B cell (primary cell): Measurements from ENCODE around the gene INTU. TPM values are rescaled to one million over a fixed set of nuclear protein-coding genes. Genes with fewer than 3 reads are reported as not detected.
"Not testable (repeated sequence)": the region's sequence is repeated elsewhere in the genome, so short reads cannot be mapped to it uniquely, and the experiment has no call there.

Experiments used
- ATAC-seq: fragments of 200-7000 bp; cut with Tn5 transposase; one replicate; pipeline ENCODE4 v1.10.0; 2021; ENCODE audit warnings: low read depth, mild to moderate bottlenecking, moderate number of reproducible peaks, moderate library complexity
- CTCF ChIA-PET: fragments of 350-600 bp; sonication (Branson Sonifier 250); formaldehyde crosslinking; loops from one replicate; lab custom pipeline; 2021; ENCODE audit warnings: antibody characterized with exemption, inconsistent platforms; lab: Charles Lee
- POLR2A ChIA-PET: fragments of 350-600 bp; sonication (Branson Sonifier 250); formaldehyde crosslinking; loops from one replicate; lab custom pipeline; 2021; ENCODE audit warnings: antibody characterized with exemption; lab: Charles Lee
- DNase-seq: peaks from one replicate; pipeline ENCODE4 v3.0.0; 2013
- H2AFZ ChIP-seq: 2 replicates; pipeline ENCODE4 v1.6.1; 2012; ENCODE audit warnings: mild to moderate bottlenecking, low read depth, low read length; ENCODE audit not compliant: insufficient read depth, poor library complexity, severe bottlenecking
- H3K27ac ChIP-seq, 2 donors: 1 replicate in 1 of 2; 2 replicates in 1 of 2; pipeline ENCODE4 v1.5.1; 2012 to 2013; ENCODE audit warnings: low read length in 2 of 2, mild to moderate bottlenecking in 2 of 2, moderate library complexity in 1 of 2
- H3K27me3 ChIP-seq, 4 experiments: fragments of 200-600 bp in 1 of 4; sonication (generic) in 1 of 4; replicated peaks in 1 of 4; 1 replicate in 2 of 4; 2 replicates in 2 of 4; pipeline versions ENCODE4 v1.6.1 to v1.7.0; 2013 to 2016; ENCODE audit warnings: low read length in 3 of 4, mild to moderate bottlenecking in 2 of 4, mixed read lengths in 1 of 4, moderate library complexity in 1 of 4; ENCODE audit not compliant: insufficient read depth in 4 of 4, control insufficient read depth in 3 of 4; ENCODE audit errors: control extremely low read depth in 1 of 4
- H3K36me3 ChIP-seq, 2 experiments: replicated peaks in 1 of 2; 1 replicate in 1 of 2; 2 replicates in 1 of 2; pipeline versions ENCODE4 v1.6.1 to v1.7.1; 2013; ENCODE audit warnings: low read length in 1 of 2; ENCODE audit not compliant: insufficient read depth in 2 of 2, control insufficient read depth in 1 of 2; ENCODE audit errors: control extremely low read depth in 1 of 2, extremely low read depth in 1 of 2
- H3K4me1 ChIP-seq, 2 donors: fragments of 200-600 bp in 1 of 2; sonication (generic) in 1 of 2; 1 replicate in 1 of 2; 2 replicates in 1 of 2; pipeline versions ENCODE4 v1.5.1 to v1.6.1; 2013 to 2017; ENCODE audit warnings: low read length in 2 of 2; ENCODE audit not compliant: control insufficient read depth in 2 of 2, insufficient read depth in 2 of 2
- H3K4me2 ChIP-seq: replicated peaks from 2 replicates; pipeline ENCODE3; 2012; ENCODE audit warnings: mild to moderate bottlenecking, low read depth, low read length; ENCODE audit not compliant: poor library complexity, severe bottlenecking
- H3K4me3 ChIP-seq, 5 experiments: fragments of 200-600 bp in 1 of 5; sonication (generic) in 1 of 5; 1 replicate in 3 of 5; 2 replicates in 2 of 5; pipeline versions ENCODE4 v1.5.1 to v1.7.0; 2011 to 2016; ENCODE audit warnings: low read length in 4 of 5, mild to moderate bottlenecking in 4 of 5, low read depth in 2 of 5, control low read depth in 1 of 5, moderate library complexity in 1 of 5; ENCODE audit not compliant: insufficient read depth in 1 of 5; ENCODE audit errors: control extremely low read depth in 1 of 5, extremely low read depth in 1 of 5
- H3K79me2 ChIP-seq: fragments of 200-600 bp; sonication (generic); one replicate; pipeline ENCODE4 v1.6.0; 2016; ENCODE audit warnings: low read length; ENCODE audit not compliant: control insufficient read depth, insufficient read depth
- H3K9ac ChIP-seq: fragments of 200-600 bp; sonication (generic); 2 replicates; pipeline ENCODE4 v1.6.1; 2017; ENCODE audit warnings: mild to moderate bottlenecking, low read length, moderate library complexity
- H3K9me3 ChIP-seq, 3 donors: one replicate each; pipeline versions ENCODE4 v1.6.1 to v1.7.1; 2013; ENCODE audit warnings: low read length in 2 of 3; ENCODE audit not compliant: control insufficient read depth in 2 of 3, insufficient read depth in 1 of 3; ENCODE audit errors: control extremely low read depth in 1 of 3
- H4K20me1 ChIP-seq: 2 replicates; pipeline ENCODE4 v1.6.0; 2012; ENCODE audit warnings: mild to moderate bottlenecking, low read length; ENCODE audit not compliant: insufficient read depth, control insufficient read depth, poor library complexity, severe bottlenecking
- H3K27ac Mint-ChIP-seq: one replicate; pipeline ENCODE4 v1.8.0; 2021; ENCODE audit warnings: mixed read lengths
- H3K27me3 Mint-ChIP-seq: one replicate; pipeline ENCODE4 v1.8.0; 2021; ENCODE audit warnings: mixed read lengths
- H3K4me1 Mint-ChIP-seq: one replicate; pipeline ENCODE4 v1.8.0; 2021; ENCODE audit warnings: mixed read lengths
- H3K4me3 Mint-ChIP-seq: one replicate; pipeline ENCODE4 v1.8.0; 2021; ENCODE audit warnings: mixed read lengths
- H3K9me3 Mint-ChIP-seq: one replicate; pipeline ENCODE4 v1.8.0; 2022; ENCODE audit warnings: mixed read lengths; ENCODE audit not compliant: insufficient read depth
- CTCF ChIP-seq: fragments of 200-600 bp; IDR thresholded peaks from one replicate; pipeline ENCODE4 v1.8.0; 2022; ENCODE audit warnings: antibody characterized with exemption, mild to moderate bottlenecking
- EZH2 ChIP-seq: IDR thresholded peaks from 2 replicates; pipeline ENCODE4 v1.6.1; 2012; ENCODE audit warnings: borderline replicate concordance, low read depth, mild to moderate bottlenecking, moderate library complexity, low read length; ENCODE audit not compliant: insufficient read depth, poor library complexity, severe bottlenecking
- WGBS: methylation state at CpG from one replicate; pipeline ENCODE4 v1.1.5; 2013; ENCODE audit warnings: missing lambda C conversion rate; ENCODE audit not compliant: insufficient coverage; 5-methylcytosine and 5-hydroxymethylcytosine counted together
- intact Hi-C: fragments of 100-400 bp; cut with micrococcal nuclease; formaldehyde crosslinking; loops from one replicate; pipeline ENCODE4 v1.10.0; 2022
- polyA minus RNA-seq: library from RNA; depleted of rRNA, polyadenylated mRNA; stranded (reverse); fragments of >200 nt; gene quantifications from 2 replicates; pipeline ENCODE4 v1.2.3, GENCODE V29; 2012
- polyA plus RNA-seq: library from polyadenylated mRNA; depleted of rRNA; stranded (reverse); fragments of >200 nt; gene quantifications from 2 replicates; pipeline ENCODE4 v1.2.3, GENCODE V29; 2012
- total RNA-seq, 2 donors: library from RNA; stranded (reverse); fragments of 120-200 nt in 1 of 2; gene quantifications; 1 replicate in 1 of 2; 2 replicates in 1 of 2; pipeline versions ENCODE4 v1.2.3 to v1.2.4, GENCODE V29; 2013 to 2022

The INTU gene
- total RNA-seq, result not detected in 2 replicates
- 0.30 TPM for total RNA-seq (2013)
- polyA plus RNA-seq, result not detected in 2 replicates
- polyA minus RNA-seq, result 0.07 TPM in 1 of 2 replicates, not detected in the other

GRCh38 chr4:127632420-127633403, at the start of gene INTU:
TSS of gene INTU (plus strand) at chr4:127632957. CDS start at chr4:127633035, 78 bp downstream.
- CTCF ChIA-PET, result no interaction called here
- H3K4me3 Mint-ChIP-seq, result peak within 1 kb of the TSS; percentile 81

GRCh38 chr4:127586496-127586895, 46.3 kb upstream of the INTU start:
- H3K4me1 ChIP-seq, H3K4me3 ChIP-seq, CTCF ChIA-PET, DNase-seq, intact Hi-C loops, ATAC-seq, H3K27me3 ChIP-seq, H3K36me3 ChIP-seq, H3K27me3 Mint-ChIP-seq, H3K27ac ChIP-seq, H4K20me1 ChIP-seq, POLR2A ChIA-PET, H3K9me3 ChIP-seq, H3K79me2 ChIP-seq, H3K4me3 Mint-ChIP-seq, H3K4me1 Mint-ChIP-seq, H3K27ac Mint-ChIP-seq, H3K9me3 Mint-ChIP-seq, H3K4me2 ChIP-seq, H2AFZ ChIP-seq, H3K9ac ChIP-seq: not testable (repeated sequence)
- WGBS, result 94% methylated on average over 2 of the region's 4 CpGs

More at GRCh38 chr4:127632420-127633403, at the start of gene INTU:
- TF ChIP-seq EZH2, result no peak
- no peak for TF ChIP-seq CTCF
- Histone ChIP-seq H4K20me1 (no peaks in the 10 kb centered on the region), H3K9ac (peak within 1 kb of the TSS; percentile 66), H3K36me3 (no peaks in the 10 kb centered on the region), H3K27ac (no peak within 1 kb of the TSS), H3K9me3 (no peaks in the 10 kb centered on the region), H3K27me3 (peaks cover 0 to 16% (median 11%) of the 10 kb centered on the region in 4 experiments), H3K4me1 (peaks cover 0 to 12% of the 10 kb centered on the region in 2 donors), H2AFZ (peak within 1 kb of the TSS; percentile 83), H3K4me2 (peak within 1 kb of the TSS; percentile 71), H3K79me2 (no peaks in the 10 kb centered on the region), H3K4me3 (peak within 1 kb of the TSS; percentile 31 to 86 (median 60))
- no peaks in the 10 kb centered on the region for H3K9me3 Mint-ChIP-seq
- H3K27me3 Mint-ChIP-seq, result peaks cover 55% of the 10 kb centered on the region
- no peak within 1 kb of the TSS for H3K27ac Mint-ChIP-seq
- H3K4me1 Mint-ChIP-seq, result peaks cover 12% of the 10 kb centered on the region
- intact Hi-C loops, result no loop called here
- WGBS, result 2% methylated on average over 20 of the region's 38 CpGs
- peak; percentile 31 for DNase-seq
- peak; percentile 21 for ATAC-seq
- POLR2A ChIA-PET, result no interaction called here
